Activated T-helper 2 cell treated with anti-CD3 and anti-CD28 coated beads, Interferon-gamma antibody, Interleukin-2, Interleukin-4, amounts not matched to agents 10 μg/mL and 5 μg/mL and 100 μg/mL, durations not matched to agents 14 hours and 24 hours and 36 hours (primary cell): ENCODE results near the gene SATB2. TPM values are rescaled to one million over a fixed set of nuclear protein-coding genes. Genes with fewer than 3 reads are reported as not detected.

Experiments
- DNase-seq: peaks from one replicate; pipeline ENCODE4 v3.0.0; 2021; ENCODE audit warnings: low spot score
- H3K27ac Mint-ChIP-seq: one replicate; pipeline ENCODE4 v1.8.0; 2021; ENCODE audit warnings: mixed read lengths
- H3K27me3 Mint-ChIP-seq: one replicate; pipeline ENCODE4 v1.8.0; 2021; ENCODE audit warnings: low read depth, mixed read lengths
- H3K36me3 Mint-ChIP-seq: one replicate; pipeline ENCODE4 v1.8.0; 2021; ENCODE audit warnings: low read depth, mixed read lengths
- H3K4me1 Mint-ChIP-seq: one replicate; pipeline ENCODE4 v1.8.0; 2021; ENCODE audit warnings: low read depth, mixed read lengths
- H3K4me3 Mint-ChIP-seq: one replicate; pipeline ENCODE4 v1.8.0; 2021; ENCODE audit warnings: low read depth, mild to moderate bottlenecking, moderate library complexity, mixed read lengths
- H3K9me3 Mint-ChIP-seq: one replicate; pipeline ENCODE4 v1.8.0; 2021; ENCODE audit warnings: mixed read lengths
- intact Hi-C: fragments of 100-400 bp; cut with micrococcal nuclease; formaldehyde crosslinking; loops from one replicate; pipeline ENCODE4 v1.15.1; 2023
- total RNA-seq: library from RNA; stranded (reverse); gene quantifications from 2 replicates; pipeline ENCODE4 v1.2.3, GENCODE V29; 2022

Gene SATB2
- total RNA-seq, 1 donor from 2014 or later, result 0.05 TPM

DNA sequence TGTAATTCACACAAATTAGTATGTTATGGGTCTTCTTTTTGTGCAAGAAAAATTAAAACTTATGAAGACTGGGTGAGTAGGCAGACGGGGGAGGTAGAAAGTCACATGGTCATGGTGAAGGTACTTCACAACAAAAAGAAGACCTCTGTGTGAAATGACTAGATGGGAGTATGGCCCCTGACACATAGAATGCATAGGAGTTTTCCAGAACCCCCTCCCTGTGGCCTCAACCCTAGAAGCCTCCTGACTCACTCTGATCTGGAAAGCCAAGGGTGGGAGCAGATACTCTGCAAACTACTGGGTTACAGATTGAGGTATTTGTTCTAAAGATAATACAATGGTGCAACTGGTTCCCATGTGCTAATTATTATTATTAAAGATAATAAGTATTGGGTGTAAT, 23.2 kb downstream of the SATB2 start:
- H3K27me3 Mint-ChIP-seq, result peaks cover 5% of the 10 kb centered on the region
- H3K4me3 Mint-ChIP-seq, result no peak overlapping the region
- no peak for DNase-seq
- intact Hi-C loops, result no loop called here
- no peak overlapping the region for H3K27ac Mint-ChIP-seq
- no peaks in the 10 kb centered on the region for H3K4me1 Mint-ChIP-seq
- H3K36me3 Mint-ChIP-seq, result no peaks in the 10 kb centered on the region
- H3K9me3 Mint-ChIP-seq, result no peaks in the 10 kb centered on the region

DNA sequence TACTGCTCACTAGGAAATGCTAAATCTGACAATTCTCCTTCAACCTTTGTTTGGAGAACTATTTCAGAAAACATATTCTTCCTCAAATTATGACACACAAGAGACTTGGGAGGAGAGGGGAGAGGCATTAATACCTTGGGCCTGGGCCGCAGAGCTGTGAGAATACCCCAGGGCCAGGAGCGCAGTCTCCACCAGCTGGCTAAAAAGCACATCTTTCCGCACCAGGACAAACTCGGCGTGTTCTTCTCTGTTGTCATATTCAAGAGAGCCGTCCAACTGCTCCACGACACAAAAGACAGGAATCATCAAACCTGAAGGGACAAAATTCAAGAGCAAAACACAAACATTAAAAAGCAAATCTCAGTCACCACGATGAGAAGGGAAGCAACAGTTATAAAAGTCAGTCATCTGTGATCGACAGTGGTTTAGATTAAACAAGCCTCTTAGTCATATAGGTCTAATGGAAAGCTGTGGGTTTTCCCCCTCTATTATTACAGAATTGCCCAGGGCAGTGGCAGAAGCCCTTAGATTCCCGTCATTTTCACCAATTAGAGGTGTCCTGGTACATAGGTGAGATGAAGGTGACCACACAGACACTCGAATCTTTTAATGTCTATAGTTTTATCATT, 24.4 kb downstream of the SATB2 start:
- intact Hi-C loops, result no loop called here
- H3K27me3 Mint-ChIP-seq, result peaks cover 5% of the 10 kb centered on the region
- DNase-seq, result no peak
- H3K27ac Mint-ChIP-seq, result no peak overlapping the region
- H3K4me3 Mint-ChIP-seq, result no peak overlapping the region
- no peaks in the 10 kb centered on the region for H3K4me1 Mint-ChIP-seq
- no peaks in the 10 kb centered on the region for H3K36me3 Mint-ChIP-seq
- no peaks in the 10 kb centered on the region for H3K9me3 Mint-ChIP-seq

DNA sequence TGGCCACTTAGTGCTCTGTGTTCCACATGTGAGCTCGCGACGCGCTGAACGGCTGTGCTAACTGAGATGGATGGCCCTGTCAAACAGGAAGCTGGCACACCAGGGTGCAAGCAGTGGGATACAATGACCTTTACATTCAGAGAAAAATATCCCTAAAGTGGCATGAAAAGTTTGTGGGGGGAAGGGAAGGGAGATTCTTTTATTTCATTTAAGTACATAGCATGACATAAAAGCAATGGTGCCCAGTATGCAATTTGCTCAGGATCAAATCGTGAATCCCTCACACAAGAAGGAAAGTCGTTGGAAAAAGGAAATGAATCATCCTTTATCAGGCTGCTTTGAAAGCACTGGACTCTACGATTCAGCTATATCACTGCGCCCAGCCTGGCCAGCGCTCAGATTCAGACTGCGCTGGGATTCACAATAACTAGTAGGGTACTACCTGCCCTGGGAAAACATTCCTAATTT, 26.0 kb downstream of the SATB2 start:
- no peaks in the 10 kb centered on the region for H3K4me1 Mint-ChIP-seq
- intact Hi-C loops, result no loop called here
- no peaks in the 10 kb centered on the region for H3K36me3 Mint-ChIP-seq
- no peak for DNase-seq
- peaks cover 5% of the 10 kb centered on the region for H3K27me3 Mint-ChIP-seq
- no peak overlapping the region for H3K27ac Mint-ChIP-seq
- H3K9me3 Mint-ChIP-seq, result no peaks in the 10 kb centered on the region
- no peak overlapping the region for H3K4me3 Mint-ChIP-seq

DNA sequence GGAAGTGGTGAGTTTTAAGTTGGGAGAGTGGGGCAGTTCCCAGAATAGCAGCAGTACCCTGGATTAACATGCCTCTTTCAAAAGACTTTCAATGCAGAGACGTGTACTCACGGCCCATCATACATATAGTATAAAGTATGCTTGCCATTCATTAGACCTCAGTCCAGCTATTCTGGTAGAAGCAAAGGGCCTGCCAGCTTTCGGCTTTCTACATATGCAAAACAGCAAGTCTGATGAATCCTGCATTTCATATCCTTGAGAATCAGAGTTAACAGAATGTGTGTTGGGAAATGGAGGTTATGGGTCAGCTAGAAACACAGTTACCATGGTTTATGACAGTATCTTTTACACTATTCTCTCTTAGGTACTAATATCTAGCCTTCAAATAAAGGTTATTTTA, 27.5 kb downstream of the SATB2 start:
- Mint-ChIP-seq H3K9me3 (no peaks in the 10 kb centered on the region), H3K4me1 (no peaks in the 10 kb centered on the region), H3K27ac (no peak overlapping the region), H3K27me3 (no peaks in the 10 kb centered on the region), H3K36me3 (no peaks in the 10 kb centered on the region), H3K4me3 (no peak overlapping the region)
- intact Hi-C loops, result no loop called here
- DNase-seq, result no peak

DNA sequence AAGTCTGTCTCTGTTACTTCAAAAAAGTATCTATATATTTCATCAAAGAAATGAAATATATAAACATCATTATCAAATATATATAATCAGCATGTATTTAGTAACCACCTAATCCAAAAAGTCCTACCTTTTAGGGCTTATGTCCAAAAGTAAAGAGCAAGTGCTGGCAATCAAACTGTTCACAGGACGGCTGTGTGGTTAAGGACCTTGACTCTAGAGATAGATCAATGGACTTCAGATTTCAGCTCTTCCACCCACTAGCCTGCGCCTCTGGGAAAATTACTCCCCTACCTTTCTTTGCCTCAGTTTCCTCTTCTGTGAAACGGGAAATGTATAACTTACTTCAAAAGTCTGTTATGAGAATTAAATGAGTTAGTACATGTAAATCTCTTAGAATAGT, 29.4 kb downstream of the SATB2 start:
- intact Hi-C loops, result no loop called here
- Mint-ChIP-seq H3K4me1 (no peaks in the 10 kb centered on the region), H3K36me3 (no peaks in the 10 kb centered on the region), H3K4me3 (no peak overlapping the region), H3K27ac (no peak overlapping the region), H3K27me3 (no peaks in the 10 kb centered on the region), H3K9me3 (no peaks in the 10 kb centered on the region)
- no peak for DNase-seq

DNA sequence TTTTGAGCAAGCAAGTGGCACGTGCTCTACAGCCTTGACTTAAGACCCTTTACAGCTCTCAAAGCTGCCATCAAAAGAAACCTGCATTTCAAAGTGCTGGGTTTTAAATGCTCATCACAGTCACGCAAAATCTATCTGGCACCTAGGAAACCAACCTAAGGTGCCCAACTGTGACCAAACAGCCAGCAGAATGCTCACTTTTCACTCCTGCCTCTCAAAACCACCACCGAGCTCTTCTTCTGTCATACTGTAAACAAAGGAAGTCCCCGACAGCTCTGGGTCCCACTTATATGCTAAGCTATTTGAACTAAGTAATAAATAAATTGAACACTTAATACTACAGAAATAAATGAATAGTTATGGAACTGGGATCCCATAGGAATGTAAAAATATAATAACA, 33.6 kb downstream of the SATB2 start:
- Mint-ChIP-seq H3K27me3 (no peaks in the 10 kb centered on the region), H3K9me3 (no peaks in the 10 kb centered on the region), H3K4me3 (no peak overlapping the region), H3K4me1 (no peaks in the 10 kb centered on the region), H3K27ac (no peak overlapping the region), H3K36me3 (no peaks in the 10 kb centered on the region)
- DNase-seq, result no peak
- intact Hi-C loops, result no loop called here

DNA sequence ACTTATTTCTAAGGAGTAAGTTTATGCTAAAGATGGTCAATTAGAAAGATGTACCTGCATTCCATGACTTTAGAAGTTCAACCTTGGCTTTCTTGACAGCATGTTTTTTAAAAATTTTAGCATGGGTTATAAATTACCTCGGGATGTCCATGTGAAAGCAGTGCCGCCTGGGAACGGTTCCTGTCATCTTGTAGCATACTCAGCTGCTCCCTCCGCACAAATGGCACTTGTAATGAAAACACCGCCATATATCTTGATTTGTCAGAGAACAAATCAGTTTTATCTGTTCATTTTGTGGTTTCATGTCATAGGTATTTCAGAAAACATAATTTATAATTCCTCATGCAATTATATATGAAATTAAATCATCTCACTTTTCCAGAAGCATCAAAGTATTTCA, 38.3 kb downstream of the SATB2 start:
- DNase-seq, result no peak
- H3K4me1 Mint-ChIP-seq, result no peaks in the 10 kb centered on the region
- no peaks in the 10 kb centered on the region for H3K36me3 Mint-ChIP-seq
- intact Hi-C loops, result no loop called here
- no peaks in the 10 kb centered on the region for H3K9me3 Mint-ChIP-seq
- H3K27me3 Mint-ChIP-seq, result no peaks in the 10 kb centered on the region
- no peak overlapping the region for H3K4me3 Mint-ChIP-seq
- no peak overlapping the region for H3K27ac Mint-ChIP-seq

DNA sequence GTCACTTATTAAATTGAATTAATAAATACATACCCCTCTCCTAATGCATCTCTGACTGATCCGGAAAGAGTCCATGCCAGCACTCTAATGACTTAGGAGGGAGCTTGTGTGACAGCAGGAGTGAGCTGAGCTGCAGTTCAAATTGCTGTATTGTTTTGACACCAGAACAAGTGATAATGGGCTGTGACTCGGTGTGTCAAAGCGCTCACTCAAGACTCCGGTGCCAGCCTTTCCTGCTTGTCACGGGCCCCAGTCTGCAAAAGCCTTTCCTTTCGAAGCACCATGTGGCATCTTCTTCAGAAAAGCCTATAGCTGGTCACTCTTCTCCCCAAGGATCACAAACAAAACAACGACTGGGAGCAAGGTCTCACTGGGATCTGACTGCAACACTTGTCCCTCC, 43.3 kb downstream of the SATB2 start:
- Mint-ChIP-seq H3K36me3 (no peaks in the 10 kb centered on the region), H3K4me1 (no peaks in the 10 kb centered on the region), H3K27ac (no peak overlapping the region), H3K9me3 (no peaks in the 10 kb centered on the region), H3K4me3 (no peak overlapping the region), H3K27me3 (no peaks in the 10 kb centered on the region)
- intact Hi-C loops, result no loop called here
- DNase-seq, result no peak

DNA sequence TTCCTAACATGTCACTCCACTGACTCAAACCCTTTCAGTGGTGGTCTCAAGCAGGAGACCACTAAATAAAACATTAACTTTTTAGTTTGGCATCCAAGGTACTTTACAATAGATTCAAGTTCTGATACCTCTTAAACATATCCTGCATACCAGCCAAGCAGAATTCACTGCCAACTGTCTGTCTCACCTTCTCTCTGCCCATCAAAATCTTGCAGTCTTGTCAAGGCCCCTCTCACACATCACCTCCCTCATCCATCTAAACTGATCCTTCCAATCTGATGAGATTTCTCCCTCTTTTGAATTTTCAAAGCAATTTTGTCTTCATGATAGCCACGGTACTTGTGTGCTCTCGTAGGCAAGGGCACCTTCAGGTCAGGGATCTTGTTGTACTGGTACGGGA, 43.7 kb downstream of the SATB2 start:
- intact Hi-C loops, result no loop called here
- H3K36me3 Mint-ChIP-seq, result no peaks in the 10 kb centered on the region

DNA sequence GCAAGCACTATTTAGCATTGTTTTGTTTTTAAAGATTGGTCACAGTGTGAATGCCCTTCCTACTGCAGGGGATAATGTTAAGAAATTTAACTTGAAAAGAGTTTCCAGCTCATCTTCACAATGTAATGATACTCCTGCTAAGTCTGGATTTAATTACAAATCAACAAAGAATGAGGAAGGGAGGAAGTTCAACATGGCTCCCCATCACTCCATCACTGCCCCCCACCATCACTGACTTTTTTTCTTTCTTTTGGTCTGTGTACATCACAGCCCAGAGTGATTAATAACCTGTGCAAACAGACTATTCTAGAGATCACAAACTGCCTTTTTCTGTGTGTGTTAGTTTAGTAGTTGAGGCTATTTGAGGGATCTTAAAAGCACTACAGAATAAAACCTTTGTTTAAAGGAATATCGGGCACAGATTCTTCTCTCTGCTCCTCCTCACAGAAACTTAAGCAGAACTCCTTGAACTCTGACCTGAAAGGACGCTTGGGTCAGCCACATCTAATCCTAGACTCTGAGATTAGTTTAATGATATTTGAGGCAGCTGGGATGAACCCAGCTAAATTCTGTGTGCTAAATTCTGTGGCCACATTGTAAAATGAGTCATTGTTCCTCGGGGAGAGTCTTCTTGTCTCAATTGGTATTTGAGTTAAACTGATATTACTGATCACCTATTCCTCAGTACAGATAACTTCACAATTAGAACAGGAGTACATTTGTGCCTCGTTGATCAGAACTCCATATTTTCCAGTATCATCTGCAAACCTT, 47.8 kb downstream of the SATB2 start:
- DNase-seq, result no peak
- Mint-ChIP-seq H3K27ac (no peak overlapping the region), H3K9me3 (no peaks in the 10 kb centered on the region), H3K27me3 (peaks cover 5% of the 10 kb centered on the region), H3K4me3 (no peak overlapping the region), H3K36me3 (no peaks in the 10 kb centered on the region), H3K4me1 (no peaks in the 10 kb centered on the region)
- intact Hi-C loops, result no loop called here

More for the DNA sequence above, 43.7 kb downstream of the SATB2 start:
- no peak overlapping the region for H3K27ac Mint-ChIP-seq
- H3K4me3 Mint-ChIP-seq, result no peak overlapping the region
- H3K4me1 Mint-ChIP-seq, result no peaks in the 10 kb centered on the region
- H3K9me3 Mint-ChIP-seq, result no peaks in the 10 kb centered on the region
- DNase-seq, result no peak
- no peaks in the 10 kb centered on the region for H3K27me3 Mint-ChIP-seq

DNA sequence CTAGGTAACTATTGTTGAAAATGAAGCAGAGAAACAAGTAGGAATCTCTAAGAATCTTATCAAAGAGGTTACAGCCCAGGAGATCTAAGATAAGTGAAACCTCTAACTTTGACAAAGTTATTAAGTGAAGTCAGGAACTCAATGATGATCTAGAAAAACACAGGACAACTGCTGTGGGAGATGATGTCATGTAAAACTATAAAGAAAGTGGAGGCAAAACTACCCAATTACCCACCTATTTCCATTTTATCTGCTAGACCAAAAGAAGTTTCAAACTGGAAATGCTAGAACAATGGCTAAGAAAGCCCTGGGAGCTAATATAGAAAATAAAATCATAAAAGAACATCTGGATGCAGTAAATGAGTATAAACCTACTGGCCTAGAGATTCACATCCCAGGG, 50.3 kb downstream of the SATB2 start:
- Mint-ChIP-seq H3K27me3 (peaks cover 5% of the 10 kb centered on the region), H3K27ac (no peak overlapping the region), H3K4me3 (no peak overlapping the region), H3K9me3 (no peaks in the 10 kb centered on the region), H3K4me1 (no peaks in the 10 kb centered on the region), H3K36me3 (no peaks in the 10 kb centered on the region)
- DNase-seq, result no peak
- intact Hi-C loops, result no loop called here

DNA sequence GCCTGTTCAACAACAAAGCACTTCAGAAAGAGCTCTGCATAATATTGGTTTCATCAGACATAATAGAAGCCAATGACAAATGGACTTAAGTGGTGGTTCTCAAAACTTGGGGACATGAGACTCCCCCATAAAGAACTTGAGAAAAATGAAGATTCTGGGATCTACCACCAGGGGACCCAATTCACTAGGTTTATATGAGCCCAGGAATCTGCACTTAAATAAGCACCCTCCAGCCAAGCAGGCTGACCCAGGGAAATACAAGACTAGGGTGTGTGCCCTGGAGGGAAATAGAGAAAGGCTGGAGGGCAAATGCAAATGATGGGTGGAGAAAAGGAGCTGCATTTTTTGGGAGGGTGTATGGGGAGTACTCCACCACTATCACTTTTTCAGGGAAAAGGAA, 52.5 kb downstream of the SATB2 start:
- no peak for DNase-seq
- Mint-ChIP-seq H3K9me3 (no peaks in the 10 kb centered on the region), H3K36me3 (no peaks in the 10 kb centered on the region), H3K27ac (no peak overlapping the region), H3K27me3 (peaks cover 5% of the 10 kb centered on the region), H3K4me1 (no peaks in the 10 kb centered on the region), H3K4me3 (no peak overlapping the region)
- intact Hi-C loops, result no loop called here

DNA sequence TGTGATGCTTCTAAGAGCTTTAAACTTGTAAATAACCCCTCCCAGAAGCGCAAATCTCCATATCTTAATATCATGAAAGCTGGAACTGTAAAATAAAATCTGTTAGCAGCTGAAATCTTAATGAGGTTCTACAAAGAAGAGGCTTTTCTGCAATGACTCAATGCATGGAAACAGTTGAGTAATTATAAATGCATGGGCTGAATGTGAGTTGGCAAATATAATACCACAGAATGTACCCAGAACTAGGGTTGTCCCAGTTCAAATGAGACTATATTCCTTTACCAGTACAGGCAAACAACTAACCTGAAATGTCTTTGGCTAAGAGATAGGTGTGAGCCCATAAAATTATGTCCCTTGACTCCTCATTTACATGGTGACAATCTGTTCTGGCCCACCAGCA, 52.9 kb downstream of the SATB2 start:
- Mint-ChIP-seq H3K27me3 (peaks cover 5% of the 10 kb centered on the region), H3K4me3 (no peak overlapping the region), H3K36me3 (no peaks in the 10 kb centered on the region), H3K4me1 (no peaks in the 10 kb centered on the region), H3K27ac (no peak overlapping the region), H3K9me3 (no peaks in the 10 kb centered on the region)
- intact Hi-C loops, result no loop called here
- no peak for DNase-seq
